ENCODE results near the gene DHX58. TPM values are rescaled to one million over a fixed set of nuclear protein-coding genes. Genes with fewer than 3 reads are reported as not detected.

Gene DHX58
- total and polyA plus RNA-seq, 2 donors (not counting 3 experiments of a cell fraction or from before 2014, with no cell fraction given) = 3.1 to 9.0 TPM

GRCh38 chr17:42076797-42077559 is 35.5 kb downstream of the DHX58 start:
- Histone ChIP-seq H4K20me1 (replicated peaks; ENCODE audit: control insufficient read depth, extremely low read depth, insufficient read depth, low read length) (no peaks in the 10 kb centered on the region), H3K9ac (replicated peaks; ENCODE audit: extremely low read depth, insufficient read depth, low read length) (no peak overlapping the region), H3K4me2 (ENCODE audit: insufficient read depth, low read length) (no peak overlapping the region), H2AFZ (ENCODE audit: low read depth, low read length) (no peak overlapping the region), H3K9me3 (replicated peaks; ENCODE audit: control insufficient read depth, insufficient read depth, low read length) (no peaks in the 10 kb centered on the region), H3K9me1 (replicated peaks; ENCODE audit: control insufficient read depth, extremely low read depth, insufficient read depth, low read length) (no peaks in the 10 kb centered on the region), H3K4me1 (ENCODE audit: control insufficient read depth, extremely low read depth, insufficient read depth, low read length) (peaks cover 6% of the 10 kb centered on the region), H3K27me3 (ENCODE audit: control insufficient read depth in 2 of 2, insufficient read depth in 2 of 2, low read length in 2 of 2) (peaks cover 0 to 6% of the 10 kb centered on the region in 2 experiments), H3K36me3 (ENCODE audit: control insufficient read depth in 2 of 2, extremely low read depth in 1 of 2, insufficient read depth in 2 of 2, low read length in 2 of 2) (no peaks in the 10 kb centered on the region), H3K27ac (ENCODE audit: insufficient read depth, low read depth, low read length) (no peak overlapping the region), H3K79me2 (ENCODE audit: control insufficient read depth, insufficient read depth, low read length) (no peaks in the 10 kb centered on the region), H3K4me3 (replicated peaks in 1 of 3; ENCODE audit: insufficient read depth in 1 of 3, low read depth in 1 of 3, low read length in 3 of 3) (no peak overlapping the region)
- intact Hi-C loops (cut with micrococcal nuclease) = no loop called here
- TF ChIP-seq POLR2AphosphoS5 (IDR thresholded peaks at IDR 0.05; ENCODE audit: insufficient read depth, low read depth, low read length) (no peak), POLR2A (IDR thresholded peaks at IDR 0.05; ENCODE audit: low read depth, low read length) (no peak), CTCF (IDR thresholded peaks at IDR 0.05; ENCODE audit: extremely low read depth in 1 of 2, insufficient read depth in 1 of 2, low read depth in 1 of 2, low read length in 2 of 2) (no peak), MAX (IDR thresholded peaks at IDR 0.05; ENCODE audit: insufficient read depth, insufficient read length) (no peak), EZH2 (IDR thresholded peaks at IDR 0.05; ENCODE audit: borderline replicate concordance, low read depth, low read length, severe bottlenecking) (no peak), JUN (IDR thresholded peaks at IDR 0.05; ENCODE audit: borderline replicate concordance, insufficient read depth, insufficient read length, low read depth) (no peak), GATA2 (IDR thresholded peaks at IDR 0.05; ENCODE audit: insufficient read depth, insufficient read length, low read depth, low read length) (no peak), MYC (IDR thresholded peaks at IDR 0.05; ENCODE audit: low read depth, low read length) (no peak)
- no TSS peak for BruUV-seq (replicated peaks)
- dilution Hi-C loops (cut with MboI; ENCODE audit: extremely low pct_ligation_motif_present, low sequenced_read_pairs) = no loop called here
- FAIRE-seq (no peak), DNase-seq (ENCODE audit: low read depth, low spot score) (no peak)
- ChIA-PET POLR2A (no interaction called here), CTCF (interaction anchor here (0.8 to 2.6 kb wide), 4 partner anchors 9 to 24 kb away, joined by 3 to 9 read pairs (median 6); no protein-coding TSS in a partner anchor)

Data from endothelial cell of umbilical vein (primary cell).